ENCODE measurements around the gene GJA9. TPM values are rescaled to one million over a fixed set of nuclear protein-coding genes. Genes with fewer than 3 reads are reported as not detected.

GJA9 gene
- total and polyA plus RNA-seq, 2 of the 4 experiments (the other 2 are of a cell fraction), result not detected

- Histone ChIP-seq H2AFZ (replicated peaks; ENCODE audit: low read length, poor library complexity) (no peak overlapping the region), H4K20me1 (ENCODE audit: insufficient read depth, low read length) (no peaks in the 10 kb centered on the region), H2AK9ac (replicated peaks; ENCODE audit: low read depth, low read length, poor library complexity) (no peak overlapping the region), H3K18ac (ENCODE audit: low read depth, low read length) (no peak overlapping the region), H3K23ac (ENCODE audit: low read depth, low read length) (no peak overlapping the region), H4K5ac (ENCODE audit: low read depth, low read length) (no peak overlapping the region), H3K27ac (ENCODE audit: insufficient read depth, low read length) (no peak overlapping the region), H3K36me3 (ENCODE audit: control insufficient read depth, insufficient read depth, low read length) (no peaks in the 10 kb centered on the region), H3K9ac (ENCODE audit: low read depth, low read length) (no peak overlapping the region), H3K9me3 (ENCODE audit: control insufficient read depth, insufficient read depth, low read length) (no peaks in the 10 kb centered on the region), H2BK15ac (ENCODE audit: low read depth, low read length) (no peak overlapping the region), H3K4ac (ENCODE audit: low read depth, low read length) (no peak overlapping the region), H2BK120ac (ENCODE audit: low read depth, low read length) (no peak overlapping the region), H3K56ac (ENCODE audit: extremely low read depth, insufficient read depth, low read length) (no peak overlapping the region), H3K4me1 (ENCODE audit: control insufficient read depth, insufficient read depth, low read length) (peaks cover 4% of the 10 kb centered on the region; the same call in 1 of the 2 replicates), H3K27me3 (ENCODE audit: control insufficient read depth, insufficient read depth, low read length) (peaks cover 54% of the 10 kb centered on the region), H2BK20ac (ENCODE audit: low read depth, low read length) (no peak overlapping the region), H3K14ac (replicated peaks; ENCODE audit: low read depth, low read length) (no peak overlapping the region), H4K91ac (ENCODE audit: insufficient read depth, low read depth, low read length) (no peak overlapping the region), H3K4me2 (ENCODE audit: low read depth, low read length) (no peak overlapping the region), H2AK5ac (ENCODE audit: low read depth, low read length) (no peak overlapping the region), H4K8ac (ENCODE audit: low read depth in 2 of 2, low read length in 2 of 2) (no peak overlapping the region), H3K4me3 (ENCODE audit: insufficient read depth, low read depth, low read length) (no peak overlapping the region), H3K79me1 (ENCODE audit: low read depth in 1 of 2, low read length in 2 of 2) (no peaks in the 10 kb centered on the region), H3K9me1 (ENCODE audit: insufficient read depth, low read length) (no peaks in the 10 kb centered on the region), H2BK5ac (ENCODE audit: low read depth, low read length, poor library complexity, severe bottlenecking) (no peak overlapping the region)
- BruUV-seq (replicated peaks), result no TSS peak
- in situ Hi-C loops (cut with MboI; ENCODE audit: low sequenced_read_pairs) (no loop called here), intact Hi-C loops (cut with micrococcal nuclease) (no loop called here), dilution Hi-C loops (cut with HindIII; ENCODE audit: low sequenced_read_pairs, unreplicated experiment) (no loop called here)
- ChIA-PET CTCF (interaction anchor here (0.7 to 1.3 kb wide), 3 partner anchors 9 to 304 kb away, joined by 3 to 5 read pairs (median 3); no protein-coding TSS in a partner anchor), POLR2A (ENCODE audit: unreplicated experiment) (no interaction called here)
- DNase-seq (no peak), ATAC-seq (ENCODE audit: low read depth) (no peak)
- TF ChIP-seq RFX5 (IDR thresholded peaks at IDR 0.05; ENCODE audit: low read depth, low read length) (no peak), FOS (IDR thresholded peaks at IDR 0.05; ENCODE audit: low read depth, low read length) (no peak), MAFK (IDR thresholded peaks at IDR 0.05; ENCODE audit: low read depth, low read length) (no peak), CHD1 (IDR thresholded peaks at IDR 0.05; ENCODE audit: low read depth, low read length) (no peak), RCOR1 (IDR thresholded peaks at IDR 0.05; ENCODE audit: insufficient replicate concordance, low read length) (no peak), MXI1 (IDR thresholded peaks at IDR 0.05; ENCODE audit: borderline replicate concordance, low read depth, low read length) (no peak), ELK1 (IDR thresholded peaks at IDR 0.05; ENCODE audit: borderline replicate concordance, low read depth, low read length) (no peak), NFE2L2 (IDR thresholded peaks at IDR 0.05; ENCODE audit: low read depth, low read length) (no peak), CEBPB (IDR thresholded peaks at IDR 0.05; ENCODE audit: low read depth, low read length) (no peak), RAD21 (IDR thresholded peaks at IDR 0.05; ENCODE audit: low read length) (no peak), MAZ (IDR thresholded peaks at IDR 0.05; ENCODE audit: borderline replicate concordance, low read depth, low read length) (no peak), USF2 (IDR thresholded peaks at IDR 0.05; ENCODE audit: low read depth, low read length) (no peak), BHLHE40 (IDR thresholded peaks at IDR 0.05; ENCODE audit: low read depth, low read length) (no peak)
- WGBS, 2 experiments (ENCODE audit: extremely low coverage in 2 of 2, insufficient read length in 1 of 2), result no CpG with 5 or more reads among the region's 3 CpGs
These were observed 55.1 kb downstream of the GJA9 start for GRCh38 chr1:38826262-38826661.
